ENCODE measurements around the gene USP38.
A peak's percentile ranks its signal among the peaks of the same experiment; 100 is the strongest.

The USP38 gene

DNA sequence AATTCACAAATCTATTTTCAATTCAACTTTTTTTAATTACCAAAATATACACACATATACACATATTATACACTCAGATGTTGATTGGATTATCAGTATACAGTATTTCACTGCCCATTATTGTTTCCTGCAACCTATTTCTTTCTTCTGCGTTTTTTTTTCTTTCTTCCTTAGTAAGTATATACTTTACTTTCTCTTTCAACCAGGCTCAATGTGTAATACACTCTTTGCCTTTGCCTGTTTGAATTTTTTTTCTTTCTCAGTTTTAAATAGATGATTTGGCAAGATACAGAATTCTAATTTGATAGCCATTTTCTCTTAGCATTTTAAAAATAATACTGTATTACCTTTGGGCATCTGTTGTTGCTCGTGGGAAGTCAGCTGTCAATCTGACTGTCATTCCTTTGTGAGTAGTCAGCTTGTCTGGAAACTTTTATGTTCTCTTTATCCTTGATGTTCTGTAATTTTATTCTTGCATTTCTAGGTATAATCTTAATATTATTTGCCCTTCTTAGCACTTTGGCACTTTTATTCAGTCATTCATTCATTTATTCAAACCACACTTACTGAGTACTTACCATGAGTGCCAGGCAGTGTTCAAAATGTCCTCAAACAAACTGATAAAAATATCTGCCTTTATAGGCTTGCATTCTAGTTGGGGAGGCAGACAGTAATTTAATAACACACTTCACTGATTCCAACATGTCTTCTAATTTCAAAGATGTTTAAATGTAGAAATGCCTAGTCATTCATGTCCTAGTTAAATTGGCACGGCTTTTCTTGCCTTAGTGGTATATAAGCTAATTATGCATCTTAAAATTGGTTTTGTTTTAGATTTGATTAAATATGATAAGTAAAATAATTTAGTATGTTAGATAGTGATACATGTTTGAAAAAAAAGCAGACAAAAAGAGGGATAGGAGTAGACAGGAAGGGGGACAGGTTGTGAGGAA is 3.7 kb downstream of the USP38 start:
- H3K36me3 ChIP-seq (ENCODE audit: control insufficient read depth in 4 of 4, insufficient read depth in 4 of 4, low read length in 3 of 4): peaks cover 6 to 40% (median 20%) of the 10 kb centered on the region in 4 experiments
- peaks cover 14 to 47% (median 36%) of the 10 kb centered on the region in 4 experiments for H3K4me1 ChIP-seq (ENCODE audit: control extremely low read depth in 1 of 4, control insufficient read depth in 4 of 4, insufficient read depth in 4 of 4, low read length in 3 of 4)
- no peaks in the 10 kb centered on the region for H3K27me3 ChIP-seq (replicated peaks in 2 of 5; ENCODE audit: control insufficient read depth in 4 of 5, insufficient read depth in 5 of 5, low read length in 4 of 5)
- WGBS (ENCODE audit: insufficient coverage): no CpG with 5 or more reads among the region's 3 CpGs
- H3K9me3 ChIP-seq (ENCODE audit: control extremely low read depth in 1 of 5, control insufficient read depth in 4 of 5, insufficient read depth in 2 of 5, low read depth in 1 of 5, low read length in 4 of 5): no peaks in the 10 kb centered on the region
- POLR2A ChIA-PET: interaction anchor here (0.7 kb wide), 1 partner anchor 356 kb away, joined by 3 read pairs; no protein-coding TSS in a partner anchor
- peak overlapping the region in 6 of 7 experiments; percentile 16 to 100 (median 87) for H3K4me3 ChIP-seq (ENCODE audit: control insufficient read depth in 1 of 7, extremely low read depth in 1 of 7, insufficient read depth in 4 of 7, low read depth in 2 of 7, low read length in 6 of 7)
- CTCF ChIA-PET: interaction anchor here (1.0 kb wide), 1 partner anchor 24 kb away, joined by 3 read pairs; no protein-coding TSS in a partner anchor
- DNase-seq: peak in 2 of 3 donors; percentile 39 to 51
- peak overlapping the region; percentile 23 to 95 for H3K27ac ChIP-seq (ENCODE audit: insufficient read depth in 1 of 2, low read depth in 1 of 2, low read length in 2 of 2, poor library complexity in 1 of 2, severe bottlenecking in 2 of 2)

- peaks cover 14 to 39% (median 29%) of the 10 kb centered on the region in 4 experiments for H3K4me1 ChIP-seq (ENCODE audit: control extremely low read depth in 1 of 4, control insufficient read depth in 4 of 4, insufficient read depth in 4 of 4, low read length in 3 of 4)
- H3K27me3 ChIP-seq (replicated peaks in 2 of 5; ENCODE audit: control insufficient read depth in 4 of 5, insufficient read depth in 5 of 5, low read length in 4 of 5): no peaks in the 10 kb centered on the region
- no peaks in the 10 kb centered on the region for H3K9me3 ChIP-seq (ENCODE audit: control extremely low read depth in 1 of 5, control insufficient read depth in 4 of 5, insufficient read depth in 2 of 5, low read depth in 1 of 5, low read length in 4 of 5)
- DNase-seq: no peak
- ChIA-PET POLR2A (no interaction called here), CTCF (interaction anchor here (1.0 kb wide), 1 partner anchor 23 kb away, joined by 3 read pairs; no protein-coding TSS in a partner anchor)
- H3K4me3 ChIP-seq (ENCODE audit: control insufficient read depth in 1 of 7, extremely low read depth in 1 of 7, insufficient read depth in 4 of 7, low read depth in 2 of 7, low read length in 6 of 7): no peak overlapping the region
- WGBS (ENCODE audit: insufficient coverage): 80% methylated on average over 2 of the region's 4 CpGs
- no peak overlapping the region for H3K27ac ChIP-seq (ENCODE audit: insufficient read depth in 1 of 2, low read depth in 1 of 2, low read length in 2 of 2, poor library complexity in 1 of 2, severe bottlenecking in 2 of 2)
- H3K36me3 ChIP-seq (ENCODE audit: control insufficient read depth in 4 of 4, insufficient read depth in 4 of 4, low read length in 3 of 4): peaks cover 8 to 45% (median 27%) of the 10 kb centered on the region in 4 experiments
Observed at GRCh38 chr4:143189528-143189927, 4.8 kb downstream of the USP38 start.

GRCh38 chr4:143195581-143195980 is 10.9 kb downstream of the USP38 start:
- ChIA-PET CTCF (no interaction called here), POLR2A (no interaction called here)
- DNase-seq: no peak
- no peaks in the 10 kb centered on the region for H3K9me3 ChIP-seq (ENCODE audit: control extremely low read depth in 1 of 5, control insufficient read depth in 4 of 5, insufficient read depth in 2 of 5, low read depth in 1 of 5, low read length in 4 of 5)
- no peaks in the 10 kb centered on the region for H3K4me1 ChIP-seq (ENCODE audit: control extremely low read depth in 1 of 4, control insufficient read depth in 4 of 4, insufficient read depth in 4 of 4, low read length in 3 of 4)
- no peaks in the 10 kb centered on the region for H3K27me3 ChIP-seq (replicated peaks in 2 of 5; ENCODE audit: control insufficient read depth in 4 of 5, insufficient read depth in 5 of 5, low read length in 4 of 5)
- H3K4me3 ChIP-seq (ENCODE audit: control insufficient read depth in 1 of 7, extremely low read depth in 1 of 7, insufficient read depth in 4 of 7, low read depth in 2 of 7, low read length in 6 of 7): no peak overlapping the region
- H3K36me3 ChIP-seq (ENCODE audit: control insufficient read depth in 4 of 4, insufficient read depth in 4 of 4, low read length in 3 of 4): peaks cover 37 to 85% (median 61%) of the 10 kb centered on the region in 4 experiments
- H3K27ac ChIP-seq (ENCODE audit: insufficient read depth in 1 of 2, low read depth in 1 of 2, low read length in 2 of 2, poor library complexity in 1 of 2, severe bottlenecking in 2 of 2): no peak overlapping the region

- Histone ChIP-seq H3K27ac (ENCODE audit: insufficient read depth in 1 of 2, low read depth in 1 of 2, low read length in 2 of 2, poor library complexity in 1 of 2, severe bottlenecking in 2 of 2) (peak overlapping the region in 1 of 2 experiments; percentile 21), H3K27me3 (replicated peaks in 2 of 5; ENCODE audit: control insufficient read depth in 4 of 5, insufficient read depth in 5 of 5, low read length in 4 of 5) (no peaks in the 10 kb centered on the region), H3K36me3 (ENCODE audit: control insufficient read depth in 4 of 4, insufficient read depth in 4 of 4, low read length in 3 of 4) (peaks cover 40 to 86% (median 60%) of the 10 kb centered on the region in 4 experiments), H3K9me3 (ENCODE audit: control extremely low read depth in 1 of 5, control insufficient read depth in 4 of 5, insufficient read depth in 2 of 5, low read depth in 1 of 5, low read length in 4 of 5) (no peaks in the 10 kb centered on the region), H3K4me3 (ENCODE audit: control insufficient read depth in 1 of 7, extremely low read depth in 1 of 7, insufficient read depth in 4 of 7, low read depth in 2 of 7, low read length in 6 of 7) (no peak overlapping the region), H3K4me1 (ENCODE audit: control extremely low read depth in 1 of 4, control insufficient read depth in 4 of 4, insufficient read depth in 4 of 4, low read length in 3 of 4) (no peaks in the 10 kb centered on the region)
- ChIA-PET POLR2A (no interaction called here), CTCF (no interaction called here)
- no peak for DNase-seq
- WGBS (ENCODE audit: insufficient coverage): 100% methylated on average over 2 of the region's 2 CpGs
Observed at GRCh38 chr4:143196323-143196722, 11.6 kb downstream of the USP38 start.

GRCh38 chr4:143199503-143199902 is 14.8 kb downstream of the USP38 start:
- H3K9me3 ChIP-seq (ENCODE audit: control extremely low read depth in 1 of 5, control insufficient read depth in 4 of 5, insufficient read depth in 2 of 5, low read depth in 1 of 5, low read length in 4 of 5): no peaks in the 10 kb centered on the region
- POLR2A ChIA-PET: no interaction called here
- no peak overlapping the region for H3K4me3 ChIP-seq (ENCODE audit: control insufficient read depth in 1 of 7, extremely low read depth in 1 of 7, insufficient read depth in 4 of 7, low read depth in 2 of 7, low read length in 6 of 7)
- no peaks in the 10 kb centered on the region for H3K27me3 ChIP-seq (replicated peaks in 2 of 5; ENCODE audit: control insufficient read depth in 4 of 5, insufficient read depth in 5 of 5, low read length in 4 of 5)
- no peaks in the 10 kb centered on the region for H3K4me1 ChIP-seq (ENCODE audit: control extremely low read depth in 1 of 4, control insufficient read depth in 4 of 4, insufficient read depth in 4 of 4, low read length in 3 of 4)
- no peak for DNase-seq
- no peak overlapping the region for H3K27ac ChIP-seq (ENCODE audit: insufficient read depth in 1 of 2, low read depth in 1 of 2, low read length in 2 of 2, poor library complexity in 1 of 2, severe bottlenecking in 2 of 2)
- CTCF ChIA-PET: interaction anchor here (1.0 to 1.4 kb wide), 4 partner anchors 8 to 282 kb away, joined by 3 to 6 read pairs (median 3); no protein-coding TSS in a partner anchor
- WGBS (ENCODE audit: insufficient coverage): 90% methylated on average over 2 of the region's 2 CpGs
- peaks cover 40 to 72% (median 53%) of the 10 kb centered on the region in 4 experiments for H3K36me3 ChIP-seq (ENCODE audit: control insufficient read depth in 4 of 4, insufficient read depth in 4 of 4, low read length in 3 of 4)

GRCh38 chr4:143202824-143203223 is 18.1 kb downstream of the USP38 start:
- peaks cover 25 to 68% (median 52%) of the 10 kb centered on the region in 4 experiments for H3K36me3 ChIP-seq (ENCODE audit: control insufficient read depth in 4 of 4, insufficient read depth in 4 of 4, low read length in 3 of 4)
- no peak overlapping the region for H3K27ac ChIP-seq (ENCODE audit: insufficient read depth in 1 of 2, low read depth in 1 of 2, low read length in 2 of 2, poor library complexity in 1 of 2, severe bottlenecking in 2 of 2)
- no peaks in the 10 kb centered on the region for H3K4me1 ChIP-seq (ENCODE audit: control extremely low read depth in 1 of 4, control insufficient read depth in 4 of 4, insufficient read depth in 4 of 4, low read length in 3 of 4)
- H3K9me3 ChIP-seq (ENCODE audit: control extremely low read depth in 1 of 5, control insufficient read depth in 4 of 5, insufficient read depth in 2 of 5, low read depth in 1 of 5, low read length in 4 of 5): no peaks in the 10 kb centered on the region
- H3K4me3 ChIP-seq (ENCODE audit: control insufficient read depth in 1 of 7, extremely low read depth in 1 of 7, insufficient read depth in 4 of 7, low read depth in 2 of 7, low read length in 6 of 7): no peak overlapping the region
- no CpG with 5 or more reads among the region's 1 CpG for WGBS (ENCODE audit: insufficient coverage)
- CTCF ChIA-PET: interaction anchor here (0.5 to 1.4 kb wide), 7 partner anchors 15 to 309 kb away, joined by 3 to 4 read pairs (median 3); no protein-coding TSS in a partner anchor
- H3K27me3 ChIP-seq (replicated peaks in 2 of 5; ENCODE audit: control insufficient read depth in 4 of 5, insufficient read depth in 5 of 5, low read length in 4 of 5): no peaks in the 10 kb centered on the region
- POLR2A ChIA-PET: no interaction called here
- peak in 1 of 3 donors; percentile 28 for DNase-seq

DNA sequence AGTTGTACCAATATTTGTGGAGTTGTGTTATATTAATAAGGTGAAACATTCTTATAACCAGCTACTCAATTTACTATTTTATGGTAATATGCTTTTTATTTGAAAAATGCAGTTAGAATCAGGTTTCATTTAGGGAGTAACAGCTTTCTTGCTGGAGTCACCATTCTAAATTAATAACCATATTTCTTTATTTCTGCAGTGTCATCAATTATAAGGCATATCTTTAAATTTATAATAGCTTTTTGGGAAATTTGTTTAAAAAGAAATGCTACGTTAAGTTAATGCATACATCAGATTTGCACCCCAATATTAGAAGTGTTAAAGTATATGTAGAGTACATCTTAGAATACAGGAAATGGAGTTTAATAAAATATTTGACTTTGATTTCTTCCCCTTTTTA is 18.9 kb downstream of the USP38 start:
- no peaks in the 10 kb centered on the region for H3K9me3 ChIP-seq (ENCODE audit: control extremely low read depth in 1 of 5, control insufficient read depth in 4 of 5, insufficient read depth in 2 of 5, low read depth in 1 of 5, low read length in 4 of 5)
- no CpG with 5 or more reads among the region's 1 CpG for WGBS (ENCODE audit: insufficient coverage)
- peaks cover 20 to 61% (median 47%) of the 10 kb centered on the region in 4 experiments for H3K36me3 ChIP-seq (ENCODE audit: control insufficient read depth in 4 of 4, insufficient read depth in 4 of 4, low read length in 3 of 4)
- POLR2A ChIA-PET: no interaction called here
- CTCF ChIA-PET: interaction anchor here (0.6 to 1.8 kb wide), 7 partner anchors 19 to 309 kb away, joined by 3 to 5 read pairs (median 3); no protein-coding TSS in a partner anchor
- H3K4me1 ChIP-seq (ENCODE audit: control extremely low read depth in 1 of 4, control insufficient read depth in 4 of 4, insufficient read depth in 4 of 4, low read length in 3 of 4): no peaks in the 10 kb centered on the region
- no peaks in the 10 kb centered on the region for H3K27me3 ChIP-seq (replicated peaks in 2 of 5; ENCODE audit: control insufficient read depth in 4 of 5, insufficient read depth in 5 of 5, low read length in 4 of 5)
- H3K27ac ChIP-seq (ENCODE audit: insufficient read depth in 1 of 2, low read depth in 1 of 2, low read length in 2 of 2, poor library complexity in 1 of 2, severe bottlenecking in 2 of 2): no peak overlapping the region
- no peak overlapping the region for H3K4me3 ChIP-seq (ENCODE audit: control insufficient read depth in 1 of 7, extremely low read depth in 1 of 7, insufficient read depth in 4 of 7, low read depth in 2 of 7, low read length in 6 of 7)
- DNase-seq: no peak
